PFSK-1 (cell line): ENCODE measurements around the gene SGIP1.

Experiments used
- FOXP2 ChIP-seq: optimal IDR thresholded peaks from 2 replicates; pipeline ENCODE3; 2011; ENCODE audit warnings: borderline replicate concordance, control low read depth, inconsistent platforms; ENCODE audit not compliant: insufficient read depth; ENCODE audit errors: extremely low read length, extremely low read depth
- POLR2AphosphoS5 ChIP-seq: IDR thresholded peaks from 2 replicates; pipeline ENCODE4 v1.6.1; 2012; ENCODE audit warnings: low read depth, mild to moderate bottlenecking, control low read depth, low read length, moderate library complexity
- SIN3A ChIP-seq: IDR thresholded peaks from 2 replicates; pipeline ENCODE4 v1.6.1; 2012; ENCODE audit warnings: mild to moderate bottlenecking, low read length, moderate library complexity, borderline replicate concordance; ENCODE audit not compliant: insufficient read depth
- TAF1 ChIP-seq: IDR thresholded peaks from 2 replicates; pipeline ENCODE4 v1.6.1; 2012; ENCODE audit warnings: low read length, control low read depth, borderline replicate concordance; ENCODE audit not compliant: insufficient read depth
- TF ChIP-seq, protein P1 (sequence below), 2 experiments: IDR thresholded peaks; 2 replicates each; pipeline versions ENCODE4 v1.6.1 to v1.8.0; 2011 to 2012; ENCODE audit warnings: low read depth in 2 of 2, low read length in 2 of 2, control low read depth in 1 of 2, inconsistent platforms in 1 of 2, mild to moderate bottlenecking in 1 of 2, moderate library complexity in 1 of 2; ENCODE audit not compliant: insufficient read depth in 1 of 2

Gene SGIP1

DNA sequence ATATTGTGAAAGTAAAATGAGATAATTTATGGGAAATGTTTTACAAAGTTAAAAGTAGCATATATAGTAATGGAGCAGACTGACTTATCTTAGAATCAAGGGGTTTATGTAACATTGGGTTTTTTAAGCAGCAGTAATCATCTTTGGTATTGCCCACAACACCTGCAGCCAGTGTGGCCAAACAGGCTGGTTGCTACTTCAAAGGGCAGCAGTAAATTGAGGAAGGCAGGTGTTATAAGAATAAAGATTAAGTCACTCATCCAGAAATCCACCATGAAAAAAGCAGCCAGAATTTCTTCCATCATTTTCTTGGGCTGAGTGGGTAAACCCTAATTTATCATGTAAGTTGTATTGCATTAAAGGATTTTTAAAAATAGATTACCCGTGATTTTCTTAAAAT, 235.0 kb downstream of the SGIP1 start:
- TF ChIP-seq, protein P1, sequence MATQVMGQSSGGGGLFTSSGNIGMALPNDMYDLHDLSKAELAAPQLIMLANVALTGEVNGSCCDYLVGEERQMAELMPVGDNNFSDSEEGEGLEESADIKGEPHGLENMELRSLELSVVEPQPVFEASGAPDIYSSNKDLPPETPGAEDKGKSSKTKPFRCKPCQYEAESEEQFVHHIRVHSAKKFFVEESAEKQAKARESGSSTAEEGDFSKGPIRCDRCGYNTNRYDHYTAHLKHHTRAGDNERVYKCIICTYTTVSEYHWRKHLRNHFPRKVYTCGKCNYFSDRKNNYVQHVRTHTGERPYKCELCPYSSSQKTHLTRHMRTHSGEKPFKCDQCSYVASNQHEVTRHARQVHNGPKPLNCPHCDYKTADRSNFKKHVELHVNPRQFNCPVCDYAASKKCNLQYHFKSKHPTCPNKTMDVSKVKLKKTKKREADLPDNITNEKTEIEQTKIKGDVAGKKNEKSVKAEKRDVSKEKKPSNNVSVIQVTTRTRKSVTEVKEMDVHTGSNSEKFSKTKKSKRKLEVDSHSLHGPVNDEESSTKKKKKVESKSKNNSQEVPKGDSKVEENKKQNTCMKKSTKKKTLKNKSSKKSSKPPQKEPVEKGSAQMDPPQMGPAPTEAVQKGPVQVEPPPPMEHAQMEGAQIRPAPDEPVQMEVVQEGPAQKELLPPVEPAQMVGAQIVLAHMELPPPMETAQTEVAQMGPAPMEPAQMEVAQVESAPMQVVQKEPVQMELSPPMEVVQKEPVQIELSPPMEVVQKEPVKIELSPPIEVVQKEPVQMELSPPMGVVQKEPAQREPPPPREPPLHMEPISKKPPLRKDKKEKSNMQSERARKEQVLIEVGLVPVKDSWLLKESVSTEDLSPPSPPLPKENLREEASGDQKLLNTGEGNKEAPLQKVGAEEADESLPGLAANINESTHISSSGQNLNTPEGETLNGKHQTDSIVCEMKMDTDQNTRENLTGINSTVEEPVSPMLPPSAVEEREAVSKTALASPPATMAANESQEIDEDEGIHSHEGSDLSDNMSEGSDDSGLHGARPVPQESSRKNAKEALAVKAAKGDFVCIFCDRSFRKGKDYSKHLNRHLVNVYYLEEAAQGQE (IDR thresholded peaks at IDR 0.05; ENCODE audit: insufficient read depth in 1 of 2, low read depth in 2 of 2, low read length in 2 of 2): no peak
- no peak for TF ChIP-seq FOXP2
- TF ChIP-seq TAF1: no peak
- no peak for TF ChIP-seq POLR2AphosphoS5
- TF ChIP-seq SIN3A: no peak

DNA sequence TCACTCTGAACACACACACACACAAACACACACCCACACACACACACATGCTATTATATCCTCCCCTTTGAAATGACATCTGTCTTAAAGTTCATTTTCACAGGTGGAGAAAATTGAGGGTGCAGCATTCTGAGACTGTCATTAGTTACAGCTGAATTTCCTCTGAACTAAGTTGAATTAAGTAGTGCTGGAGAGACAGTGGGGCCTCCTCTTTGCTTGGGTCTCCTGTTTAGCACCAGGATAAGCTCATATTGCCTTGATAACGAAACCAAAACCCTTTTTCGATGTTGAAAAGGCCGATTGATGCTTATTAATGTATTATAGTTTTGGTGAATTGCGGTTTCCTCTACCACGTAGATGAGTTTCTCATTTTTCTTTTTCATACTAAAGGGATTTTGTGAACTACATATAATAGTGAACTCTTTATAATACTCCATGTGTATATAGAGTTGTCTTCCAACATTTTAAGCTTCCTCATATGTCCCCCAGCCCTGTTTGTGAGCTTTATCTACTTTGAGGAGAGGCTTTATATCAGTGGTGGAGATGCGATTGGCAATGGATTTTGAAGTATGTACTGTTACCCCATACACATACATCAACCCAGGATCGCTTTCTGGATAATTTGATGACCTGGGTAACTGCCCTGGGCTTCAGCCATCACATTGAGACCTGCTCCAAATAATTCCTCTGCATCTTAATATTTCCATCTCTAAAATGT, 235.7 kb downstream of the SGIP1 start:
- TF ChIP-seq TAF1: no peak
- TF ChIP-seq, protein P1 (IDR thresholded peaks at IDR 0.05; ENCODE audit: insufficient read depth in 1 of 2, low read depth in 2 of 2, low read length in 2 of 2): no peak
- no peak for TF ChIP-seq SIN3A

DNA sequence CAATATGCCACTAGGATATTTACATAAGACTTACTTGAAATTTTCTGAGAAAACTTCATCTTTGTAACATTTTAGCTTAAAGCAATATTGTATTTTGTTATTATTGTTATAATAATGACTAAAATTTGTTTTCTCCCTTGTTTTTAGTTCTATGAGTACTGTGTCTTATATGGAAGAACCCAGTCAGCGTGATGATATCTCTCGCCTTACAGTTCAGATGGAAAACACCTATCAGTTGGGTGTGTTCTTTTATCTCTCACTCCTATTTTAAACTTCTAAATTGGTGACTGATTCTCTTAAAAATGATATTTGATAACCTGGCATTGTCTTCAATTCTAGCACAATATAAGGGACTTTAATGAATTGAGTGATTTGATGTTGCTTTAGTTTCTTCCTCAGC, 236.3 kb downstream of the SGIP1 start:
- TF ChIP-seq, protein P1 (IDR thresholded peaks at IDR 0.05; ENCODE audit: insufficient read depth in 1 of 2, low read depth in 2 of 2, low read length in 2 of 2): no peak
- TF ChIP-seq TAF1 (no peak), FOXP2 (no peak), POLR2AphosphoS5 (no peak), SIN3A (no peak)

DNA sequence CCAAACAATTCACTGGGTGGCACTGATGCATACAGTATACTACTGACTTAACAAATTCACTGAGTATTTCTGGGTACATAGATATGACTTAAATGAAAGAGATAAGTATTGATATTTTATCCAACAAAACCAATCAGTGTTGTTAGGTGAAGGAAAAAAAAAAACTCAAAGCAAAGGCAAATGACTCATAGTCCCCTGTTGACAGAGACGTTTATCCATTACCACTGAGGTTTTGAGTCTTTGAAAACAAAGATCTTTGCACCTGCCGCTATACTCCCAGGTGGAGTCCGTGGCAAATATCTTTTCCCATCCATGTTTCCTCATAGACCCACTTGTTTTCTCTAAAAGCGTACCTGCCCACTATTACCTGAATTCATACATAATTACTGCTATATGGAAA, 236.7 kb downstream of the SGIP1 start:
- TF ChIP-seq SIN3A (no peak), POLR2AphosphoS5 (no peak), FOXP2 (no peak), TAF1 (no peak)
- TF ChIP-seq, protein P1 (IDR thresholded peaks at IDR 0.05; ENCODE audit: insufficient read depth in 1 of 2, low read depth in 2 of 2, low read length in 2 of 2): no peak
